GM19351 (cell line): ENCODE measurements around the gene MCCC1.
"Not testable (repeated sequence)": the region's sequence is repeated elsewhere in the genome, so short reads cannot be mapped to it uniquely, and the experiment has no call there.

ENCODE experiments used
- ATAC-seq: cut with Tn5 transposase; IDR thresholded peaks from one replicate; pipeline ENCODE4 v1.9.1; 2021; ENCODE audit warnings: mild to moderate bottlenecking, moderate library complexity; ENCODE audit not compliant: unreplicated experiment

The MCCC1 gene

DNA sequence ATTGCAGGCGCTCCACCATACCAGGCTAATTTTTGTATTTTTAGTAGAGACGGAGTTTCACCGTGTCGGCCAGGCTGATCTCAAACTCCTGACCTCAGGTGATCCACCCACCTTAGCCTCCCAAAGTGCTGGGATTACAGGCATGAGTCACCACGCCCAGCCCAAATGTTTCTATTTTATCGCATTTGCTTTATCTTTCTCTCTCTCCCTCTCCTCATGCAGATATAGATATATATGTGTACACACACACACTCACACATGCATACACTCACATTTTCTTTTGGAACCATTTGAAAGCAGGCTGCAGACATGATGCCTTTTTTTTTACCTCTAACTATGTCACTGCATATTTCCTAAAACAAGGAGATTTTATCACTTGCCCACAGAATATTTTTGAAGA lies 7.3 kb upstream of the MCCC1 start:
- no peak for ATAC-seq

- not testable (repeated sequence) for ATAC-seq
These were observed 4.7 kb upstream of the MCCC1 start for GRCh38 chr3:183103950-183104349.

- not testable (repeated sequence) for ATAC-seq
These were observed 1.7 kb upstream of the MCCC1 start for GRCh38 chr3:183101040-183101439.

GRCh38 chr3:183100376-183100775 lies 1.1 kb upstream of the MCCC1 start:
- ATAC-seq, result no peak

- ATAC-seq, result no peak
These were observed 525 bp upstream of the MCCC1 start for GRCh38 chr3:183099838-183100204.

- peak; percentile 17 for ATAC-seq
These were observed 715 bp downstream of the MCCC1 start for GRCh38 chr3:183098536-183099025.

DNA sequence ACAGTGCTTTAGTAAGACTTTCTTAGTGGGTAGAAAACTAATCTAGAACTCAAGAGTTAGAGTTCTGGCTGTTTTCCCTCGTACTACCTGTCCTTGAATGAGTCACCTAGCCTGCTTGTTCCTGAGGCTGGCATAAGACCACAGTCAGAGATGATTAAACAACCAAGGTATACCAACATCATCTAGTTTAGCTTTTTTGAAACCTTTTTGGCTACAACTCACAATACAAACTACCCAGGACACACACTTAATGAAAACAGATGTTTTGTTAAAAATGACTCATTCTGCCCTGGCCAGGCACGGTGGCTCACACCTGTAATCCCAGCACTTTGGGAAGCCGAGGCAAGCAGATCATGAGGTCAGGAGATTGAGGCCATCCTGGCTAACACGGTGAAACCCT lies 4.6 kb downstream of the MCCC1 start:
- ATAC-seq, result no peak

GRCh38 chr3:183092256-183092655 lies 7.0 kb downstream of the MCCC1 start:
- ATAC-seq, result no peak

DNA sequence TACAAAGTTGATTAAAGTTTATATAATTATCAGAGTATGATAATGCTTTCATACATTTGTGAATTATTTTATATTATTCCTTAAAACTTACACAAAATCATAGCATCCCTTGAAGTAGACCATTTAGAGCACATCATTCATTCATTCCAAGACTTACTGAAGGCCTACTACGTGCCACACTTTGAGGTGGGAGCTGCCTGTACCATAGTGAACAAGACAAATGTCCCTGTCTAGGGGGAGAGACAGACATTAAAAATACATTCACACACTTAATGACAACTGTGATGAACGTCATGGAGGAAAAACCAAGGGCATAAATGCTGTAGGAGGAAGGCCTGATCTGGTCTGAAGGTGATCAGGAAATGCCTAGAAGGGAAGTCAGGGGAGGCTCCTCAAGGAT lies 12.1 kb downstream of the MCCC1 start:
- no peak for ATAC-seq

DNA sequence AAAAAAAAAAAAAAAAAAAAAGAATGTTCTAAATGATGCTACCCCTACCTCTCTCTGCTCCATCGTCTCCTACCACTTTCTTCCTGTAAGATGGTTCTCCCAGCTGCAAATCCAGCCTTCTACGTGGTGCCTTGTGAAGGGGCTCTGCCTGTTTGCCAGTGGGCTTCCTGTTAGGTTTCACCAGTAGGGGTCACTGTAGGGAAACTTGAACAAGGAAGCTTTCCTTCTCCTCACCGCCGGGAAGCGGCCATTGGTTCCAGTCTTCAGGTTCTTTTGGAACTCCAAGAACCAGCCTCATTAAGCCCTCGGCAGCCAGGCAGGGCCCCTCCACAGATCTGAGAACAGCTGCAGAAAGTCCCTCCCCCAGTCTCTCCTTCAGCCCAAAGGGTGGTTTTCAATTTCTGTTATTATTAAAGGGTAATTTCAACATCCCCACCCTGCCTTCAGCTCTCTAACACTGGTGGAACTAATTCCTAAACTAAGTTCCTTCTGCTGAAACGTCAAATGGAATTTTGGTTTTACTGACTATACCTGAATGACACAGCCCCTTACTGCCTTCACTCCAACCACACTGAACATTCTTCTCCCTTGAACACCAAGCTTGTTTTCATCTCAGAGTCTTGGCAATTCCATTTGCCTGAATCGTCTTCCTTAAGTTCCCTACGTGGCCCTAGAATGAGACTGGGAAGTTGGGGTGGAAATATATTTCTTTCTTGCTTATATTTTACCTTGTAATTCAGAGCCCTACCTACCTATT lies 13.5 kb downstream of the MCCC1 start:
- no peak for ATAC-seq

- ATAC-seq, result no peak
These were observed 16.9 kb downstream of the MCCC1 start for GRCh38 chr3:183082355-183082915.

DNA sequence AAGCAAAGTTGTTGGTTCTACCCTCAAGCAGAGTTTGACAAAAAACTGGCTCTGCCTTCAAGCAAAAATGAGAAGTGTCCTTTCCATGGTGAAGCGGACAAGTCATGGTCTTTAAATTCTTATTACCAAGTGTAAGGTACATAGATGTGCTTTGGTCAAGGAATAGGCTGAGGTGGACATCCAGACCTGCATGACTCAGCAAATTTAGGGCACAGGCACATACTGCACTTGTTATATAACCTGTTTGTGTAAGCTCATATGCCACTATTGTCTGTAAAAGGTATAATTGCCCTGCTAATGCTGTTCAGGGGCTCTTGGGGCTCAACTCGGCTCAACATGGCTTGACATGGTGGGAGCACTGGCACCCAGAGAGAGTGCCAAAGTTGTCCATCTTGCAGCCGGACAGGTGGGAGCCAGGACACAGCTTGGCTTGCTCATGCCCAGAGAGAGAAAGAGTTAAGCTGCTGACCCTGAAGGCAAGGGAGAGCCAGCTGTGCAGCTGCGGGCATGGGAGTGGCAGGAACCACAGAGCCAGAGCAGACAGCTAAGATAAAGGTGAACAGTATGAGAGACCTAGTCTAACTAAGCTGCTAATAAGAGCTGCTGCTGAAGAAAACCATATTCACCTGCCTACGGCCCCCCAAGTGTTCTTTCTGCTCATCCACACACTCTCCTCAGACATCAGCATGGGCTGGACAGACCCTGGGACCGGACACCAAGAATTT lies 17.7 kb downstream of the MCCC1 start:
- no peak for ATAC-seq

GRCh38 chr3:183080628-183081027 lies 18.7 kb downstream of the MCCC1 start:
- no peak for ATAC-seq

DNA sequence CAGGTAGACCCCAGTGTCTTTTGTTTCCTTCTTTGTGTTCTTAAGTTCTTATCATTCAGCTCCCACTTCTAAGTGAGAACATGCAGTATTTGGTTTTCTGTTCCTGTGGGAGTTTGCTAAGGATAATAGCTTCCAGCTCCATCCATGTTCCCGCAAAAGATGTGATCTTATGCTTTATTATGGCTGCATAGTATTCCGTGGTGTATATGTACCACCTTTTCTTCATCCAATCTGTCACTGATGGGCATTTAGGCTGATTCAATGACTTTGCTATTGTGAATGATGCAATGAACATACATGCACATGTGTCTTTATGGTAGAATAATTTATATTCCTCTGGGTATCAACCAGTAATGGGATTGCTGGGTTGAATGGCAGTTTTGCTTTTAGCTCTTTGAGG lies 24.4 kb downstream of the MCCC1 start:
- no peak for ATAC-seq

GRCh38 chr3:183074261-183074660 lies 25.0 kb downstream of the MCCC1 start:
- no peak for ATAC-seq

DNA sequence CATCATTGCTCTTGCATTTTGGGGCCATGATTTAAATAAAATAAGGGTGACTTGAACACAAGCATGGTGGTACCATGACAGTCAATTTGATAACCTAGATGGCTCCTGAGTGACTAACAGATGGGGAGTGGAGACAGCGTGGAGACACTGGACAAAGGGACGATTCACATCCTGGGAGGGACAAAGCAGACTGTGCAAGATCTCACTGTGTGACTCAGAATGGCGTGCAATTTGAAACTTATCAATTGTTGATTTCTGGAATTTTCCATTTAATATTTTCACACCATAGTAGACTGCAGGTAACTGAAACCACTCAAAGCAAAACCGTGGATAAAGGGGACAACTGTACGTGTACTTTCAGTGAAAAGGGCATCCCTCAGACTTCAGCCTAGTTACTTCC lies 25.5 kb downstream of the MCCC1 start:
- ATAC-seq, result no peak

DNA sequence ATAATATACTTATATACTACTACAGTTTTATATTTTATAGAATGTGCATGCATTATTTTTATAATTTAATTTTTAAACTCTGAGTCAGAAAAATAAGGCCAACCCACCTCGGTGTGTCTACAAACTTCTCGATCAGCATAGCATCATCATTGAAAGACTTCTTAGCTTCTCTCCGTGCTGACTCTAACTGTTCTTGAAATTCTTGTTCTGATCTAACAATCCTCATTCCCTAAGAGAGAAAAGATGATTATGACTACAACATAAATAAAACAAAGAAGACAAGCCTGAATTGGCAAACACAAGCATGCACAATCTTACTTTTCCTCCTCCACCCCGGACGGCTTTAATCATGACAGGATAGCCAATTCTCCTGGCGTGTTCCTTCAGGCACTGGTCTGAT lies 28.4 kb downstream of the MCCC1 start:
- no peak for ATAC-seq

- no peak for ATAC-seq
These were observed 30.2 kb downstream of the MCCC1 start for GRCh38 chr3:183069086-183069485.

DNA sequence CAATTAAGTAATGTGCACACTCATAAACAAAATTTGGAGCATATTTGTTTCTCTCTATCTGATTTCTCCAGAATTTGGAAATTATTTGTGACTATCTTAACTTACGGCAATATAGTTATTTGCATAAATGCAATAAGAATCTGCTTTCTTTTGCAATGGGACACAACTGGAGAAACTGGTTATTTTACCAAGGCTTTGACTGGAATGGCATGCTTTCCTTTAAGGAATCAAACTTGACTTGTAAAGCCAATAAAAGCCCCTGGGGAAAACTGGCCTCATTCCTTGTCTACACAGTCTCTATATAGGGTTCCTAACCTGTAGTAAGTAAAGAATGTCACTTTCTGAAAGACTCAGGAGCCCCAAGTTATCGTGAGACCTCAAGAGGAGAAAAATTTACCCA lies 32.4 kb downstream of the MCCC1 start:
- ATAC-seq, result not testable (repeated sequence)

- ATAC-seq, result no peak
These were observed 34.8 kb downstream of the MCCC1 start for GRCh38 chr3:183064475-183064874.

DNA sequence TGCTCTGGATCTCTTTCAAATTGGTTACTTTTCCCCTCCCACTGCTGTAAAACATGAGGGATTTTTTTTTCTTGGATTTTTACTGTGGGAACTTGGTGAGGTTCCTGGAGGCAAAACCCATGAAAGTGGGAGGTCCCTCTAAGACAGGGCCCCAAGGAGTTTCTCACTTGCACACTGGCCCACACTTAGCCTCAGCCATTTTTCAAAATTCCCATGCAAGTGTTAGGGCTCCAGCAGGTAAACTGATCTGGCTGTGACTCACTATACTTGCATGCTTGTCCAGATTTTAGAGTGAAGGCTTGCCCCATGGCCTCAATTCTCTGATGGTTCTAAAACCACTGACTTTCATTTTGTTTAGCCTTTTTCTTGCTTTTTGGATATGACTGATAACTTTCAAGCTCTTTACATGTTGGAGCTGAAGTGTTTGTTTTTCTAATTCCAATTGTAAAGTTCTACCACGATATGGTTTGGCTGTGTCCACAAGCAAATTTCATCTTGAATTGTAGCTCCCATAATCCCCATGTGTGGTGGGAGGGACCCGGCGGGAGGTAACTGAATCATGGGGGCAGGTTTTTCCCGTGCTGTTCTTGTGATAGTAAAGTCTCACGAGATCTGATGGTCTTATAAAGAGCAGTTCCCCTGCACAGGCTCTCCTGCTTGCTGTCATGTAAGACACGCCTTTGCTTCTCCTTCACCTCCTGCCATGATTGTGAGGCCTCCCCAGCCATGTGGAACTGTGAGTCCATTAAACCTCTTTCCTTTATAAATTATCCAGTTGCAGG lies 37.7 kb downstream of the MCCC1 start:
- ATAC-seq, result no peak
